Tibial nerve (tissue), 4 donors: ENCODE results near the gene CD63. TPM values are rescaled to one million over a fixed set of nuclear protein-coding genes. Genes with fewer than 3 reads are reported as not detected.

Experiments
- DNase-seq, 2 donors: peaks; one replicate each; pipeline ENCODE4 v3.0.0-alpha.2; 2019; ENCODE audit warnings: low spot score in 2 of 2
- H3K27ac ChIP-seq, 4 donors: fragments of 200-600 bp; sonication (generic) in 3 of 4; one replicate each; pipeline ENCODE4 v1.5.1; 2017 to 2019; ENCODE audit warnings: mild to moderate bottlenecking in 1 of 4
- H3K27me3 ChIP-seq, 2 donors: fragments of 200-600 bp; sonication (generic) in 1 of 2; one replicate each; pipeline versions ENCODE4 v1.5.1 to v1.6.0; 2017 to 2019
- H3K36me3 ChIP-seq, 3 donors: fragments of 200-600 bp; sonication (generic); one replicate each; pipeline ENCODE4 v1.5.1; 2018 to 2019
- H3K4me1 ChIP-seq, 4 donors: fragments of 200-600 bp; sonication (generic) in 3 of 4; one replicate each; pipeline ENCODE4 v1.5.1; 2017 to 2019
- H3K4me3 ChIP-seq, 4 donors: fragments of 200-600 bp; sonication (generic) in 3 of 4; one replicate each; pipeline ENCODE4 v1.5.1; 2017 to 2019; ENCODE audit warnings: mild to moderate bottlenecking in 1 of 4, moderate library complexity in 1 of 4
- H3K9me3 ChIP-seq, 4 donors: fragments of 200-600 bp; sonication (generic) in 3 of 4; one replicate each; pipeline ENCODE4 v1.5.1; 2017 to 2019
- EP300 ChIP-seq, 2 donors: sonication (generic); formaldehyde crosslinking; IDR thresholded peaks; one replicate each; pipeline ENCODE4 v1.6.1; 2017; ENCODE audit warnings: antibody characterized with exemption in 2 of 2, mild to moderate bottlenecking in 1 of 2
- POLR2A ChIP-seq, 2 donors: fragments of 450-650 bp; IDR thresholded peaks; one replicate each; pipeline ENCODE4 v1.6.1; 2017; ENCODE audit warnings: antibody characterized with exemption in 2 of 2, mild to moderate bottlenecking in 2 of 2, moderate library complexity in 2 of 2
- WGBS, 2 donors: methylation state at CpG; one replicate each; pipeline ENCODE4 v1.1.5; 2018; 5-methylcytosine and 5-hydroxymethylcytosine counted together
- total RNA-seq, 4 donors: library from RNA; depleted of rRNA; stranded (reverse); fragments of >200 nt; gene quantifications; one replicate each; pipeline ENCODE4 v1.1.0, GENCODE V29; 2016
- TF ChIP-seq, protein P1 (sequence below), 5 experiments: fragments of 200-600 bp in 3 of 5; fragments of 450-650 bp in 2 of 5; sonication (generic) in 3 of 5; IDR thresholded peaks; one replicate each; pipeline ENCODE4 v1.5.1; 2016 to 2019; ENCODE audit warnings: antibody characterized with exemption in 5 of 5, mild to moderate bottlenecking in 3 of 5, moderate library complexity in 2 of 5

The CD63 gene
- total RNA-seq, 4 donors from 2014 or later = 478 to 624 (median 544) TPM

- peak within 1 kb of the TSS; percentile 56 to 76 (median 62) for H3K4me3 ChIP-seq
- TF ChIP-seq, protein P1, sequence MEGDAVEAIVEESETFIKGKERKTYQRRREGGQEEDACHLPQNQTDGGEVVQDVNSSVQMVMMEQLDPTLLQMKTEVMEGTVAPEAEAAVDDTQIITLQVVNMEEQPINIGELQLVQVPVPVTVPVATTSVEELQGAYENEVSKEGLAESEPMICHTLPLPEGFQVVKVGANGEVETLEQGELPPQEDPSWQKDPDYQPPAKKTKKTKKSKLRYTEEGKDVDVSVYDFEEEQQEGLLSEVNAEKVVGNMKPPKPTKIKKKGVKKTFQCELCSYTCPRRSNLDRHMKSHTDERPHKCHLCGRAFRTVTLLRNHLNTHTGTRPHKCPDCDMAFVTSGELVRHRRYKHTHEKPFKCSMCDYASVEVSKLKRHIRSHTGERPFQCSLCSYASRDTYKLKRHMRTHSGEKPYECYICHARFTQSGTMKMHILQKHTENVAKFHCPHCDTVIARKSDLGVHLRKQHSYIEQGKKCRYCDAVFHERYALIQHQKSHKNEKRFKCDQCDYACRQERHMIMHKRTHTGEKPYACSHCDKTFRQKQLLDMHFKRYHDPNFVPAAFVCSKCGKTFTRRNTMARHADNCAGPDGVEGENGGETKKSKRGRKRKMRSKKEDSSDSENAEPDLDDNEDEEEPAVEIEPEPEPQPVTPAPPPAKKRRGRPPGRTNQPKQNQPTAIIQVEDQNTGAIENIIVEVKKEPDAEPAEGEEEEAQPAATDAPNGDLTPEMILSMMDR (IDR thresholded peaks at IDR 0.05) = no peak
- TF ChIP-seq POLR2A (IDR thresholded peaks at IDR 0.05) (peak in 1 of 2 donors; percentile 15), EP300 (IDR thresholded peaks at IDR 0.05) (peak in 1 of 2 donors; percentile 49)
- no peaks in the 10 kb centered on the region for H3K36me3 ChIP-seq
- DNase-seq = no peak
- no peaks in the 10 kb centered on the region for H3K27me3 ChIP-seq
- no peaks in the 10 kb centered on the region for H3K9me3 ChIP-seq
- WGBS, 2 donors = 1 to 2% methylated on average over 21 to 33 of the region's 39 CpGs
- H3K4me1 ChIP-seq = peaks cover 0 to 96% (median 25%) of the 10 kb centered on the region in 4 donors
- H3K27ac ChIP-seq = peak within 1 kb of the TSS; percentile 69 to 89 (median 72)
These were observed 20.7 kb downstream of the CD63 start, which contains the start of gene ITGA7 for GRCh38 chr12:55707841-55708694. ITGA7 (minus strand) TSS chr12:55707904; CDS start chr12:55707682, 222 bp downstream.

DNA sequence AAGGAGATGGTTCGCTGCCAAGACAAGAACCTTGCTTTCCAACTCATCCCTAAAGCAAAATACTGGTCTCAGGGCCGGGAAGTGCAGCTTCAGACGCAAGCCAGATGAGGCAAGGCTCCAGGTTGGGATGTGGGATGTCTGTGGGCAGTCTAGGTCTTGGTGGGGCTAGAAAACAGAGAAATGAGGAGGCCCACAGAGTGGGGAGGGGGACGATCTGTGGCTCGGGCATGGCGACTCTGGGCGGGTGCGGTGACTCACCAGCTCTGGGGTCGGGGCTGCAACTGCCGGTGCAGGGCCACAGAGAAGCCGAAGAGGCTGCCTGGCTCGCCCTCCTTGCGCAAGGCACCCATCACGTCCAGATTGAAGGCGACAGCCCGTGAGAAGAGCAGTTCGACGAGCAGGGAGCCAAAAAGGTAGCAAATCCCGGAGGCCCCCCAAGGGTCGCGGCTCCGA is 21.6 kb downstream of the CD63 start:
- peaks cover 0 to 96% (median 23%) of the 10 kb centered on the region in 4 donors for H3K4me1 ChIP-seq
- H3K27me3 ChIP-seq = no peaks in the 10 kb centered on the region
- no peaks in the 10 kb centered on the region for H3K9me3 ChIP-seq
- DNase-seq = no peak
- 4 to 10% methylated on average over 18 to 22 of the region's 22 CpGs for WGBS, 2 donors
- H3K4me3 ChIP-seq = peak overlapping the region; percentile 56 to 76 (median 62)
- peak overlapping the region; percentile 69 to 89 (median 72) for H3K27ac ChIP-seq
- TF ChIP-seq, protein P1 (IDR thresholded peaks at IDR 0.05) = no peak
- TF ChIP-seq POLR2A (IDR thresholded peaks at IDR 0.05) (no peak), EP300 (IDR thresholded peaks at IDR 0.05) (no peak)
- H3K36me3 ChIP-seq = no peaks in the 10 kb centered on the region

- 31 to 44% methylated on average over 2 of the region's 2 CpGs for WGBS, 2 donors
- no peak for TF ChIP-seq POLR2A (IDR thresholded peaks at IDR 0.05)
- TF ChIP-seq, protein P1 (IDR thresholded peaks at IDR 0.05) = no peak
- TF ChIP-seq EP300 (IDR thresholded peaks at IDR 0.05) = no peak
- no peaks in the 10 kb centered on the region for H3K27me3 ChIP-seq
- H3K4me3 ChIP-seq = peak overlapping the region; percentile 56 to 76 (median 62)
- peaks cover 0 to 90% (median 23%) of the 10 kb centered on the region in 4 donors for H3K4me1 ChIP-seq
- peak overlapping the region; percentile 69 to 89 (median 72) for H3K27ac ChIP-seq
- no peak for DNase-seq
- no peaks in the 10 kb centered on the region for H3K9me3 ChIP-seq
- no peaks in the 10 kb centered on the region for H3K36me3 ChIP-seq
These were observed 22.1 kb downstream of the CD63 start for GRCh38 chr12:55706568-55707218.

DNA sequence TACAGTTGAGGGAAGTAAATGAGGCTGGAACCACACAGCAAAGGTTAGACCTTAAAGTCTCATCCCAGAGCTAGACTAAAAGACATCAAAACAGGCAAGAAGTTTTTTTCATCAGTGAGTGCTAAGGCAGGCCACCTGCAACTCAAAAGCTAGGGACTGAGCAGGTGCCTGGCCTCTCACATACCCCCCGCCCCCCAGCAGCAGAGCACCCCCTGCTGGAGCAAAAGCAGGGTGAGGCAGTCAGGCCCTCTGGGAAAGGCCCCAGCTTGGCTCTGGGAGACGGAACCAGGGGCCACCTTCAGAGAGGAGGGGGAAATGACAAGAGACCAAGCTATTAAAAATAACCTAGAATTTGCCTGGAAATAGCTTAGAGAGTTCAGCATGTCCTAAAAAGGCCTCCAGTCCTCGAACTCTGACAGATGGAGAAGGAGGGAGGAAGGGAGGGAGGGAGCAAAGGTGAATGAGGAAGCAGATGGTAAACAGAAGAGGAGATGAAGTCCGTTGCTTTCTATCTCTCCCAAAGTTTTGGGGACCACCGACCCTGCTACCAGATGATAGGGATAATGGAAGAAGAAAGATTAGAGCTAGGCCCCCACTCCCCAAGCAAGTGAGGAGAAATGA is 22.9 kb downstream of the CD63 start:
- TF ChIP-seq, protein P1 (IDR thresholded peaks at IDR 0.05) = peak; percentile 22 to 49 (median 35)
- TF ChIP-seq EP300 (IDR thresholded peaks at IDR 0.05) = no peak
- no peak for TF ChIP-seq POLR2A (IDR thresholded peaks at IDR 0.05)
- Histone ChIP-seq H3K9me3 (no peaks in the 10 kb centered on the region), H3K27me3 (no peaks in the 10 kb centered on the region), H3K4me3 (peak overlapping the region; percentile 56 to 76 (median 62)), H3K36me3 (peaks cover 0 to 2% (median 0%) of the 10 kb centered on the region in 3 donors), H3K27ac (peak overlapping the region; percentile 69 to 89 (median 72)), H3K4me1 (peaks cover 0 to 87% (median 23%) of the 10 kb centered on the region in 4 donors)
- DNase-seq = no peak
- WGBS, 2 donors = 21 to 22% methylated on average over 5 of the region's 5 CpGs
